Measurements from ENCODE around the gene SHISA3.

DNA sequence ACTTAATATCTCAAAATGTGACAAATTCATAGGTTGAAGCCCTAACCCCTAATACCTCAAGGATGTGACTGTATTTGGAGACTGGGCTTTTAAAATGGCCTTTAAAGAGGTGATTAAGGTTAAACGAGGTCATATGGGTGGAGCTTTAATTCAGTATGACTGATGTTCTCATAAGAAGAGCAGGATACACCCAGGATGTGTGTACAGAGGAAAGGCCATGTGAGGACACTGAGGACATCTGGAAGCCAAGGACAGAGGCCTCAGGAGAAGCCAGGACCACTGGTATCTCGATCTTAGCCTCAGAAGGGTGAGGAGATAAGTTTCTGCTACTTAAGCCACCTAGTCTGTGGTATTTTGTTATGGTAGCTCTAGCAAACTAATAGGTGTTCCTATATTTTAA, 49.0 kb upstream of the SHISA3 start:
- TF ChIP-seq CTCF (IDR thresholded peaks at IDR 0.05), result no peak
- TF ChIP-seq, protein P1, sequence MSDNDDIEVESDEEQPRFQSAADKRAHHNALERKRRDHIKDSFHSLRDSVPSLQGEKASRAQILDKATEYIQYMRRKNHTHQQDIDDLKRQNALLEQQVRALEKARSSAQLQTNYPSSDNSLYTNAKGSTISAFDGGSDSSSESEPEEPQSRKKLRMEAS (CRISPR knock-in tag; IDR thresholded peaks at IDR 0.05), result no peak
- no peak for TF ChIP-seq GABPB1 (CRISPR knock-in tag; IDR thresholded peaks at IDR 0.05)
- no peak for TF ChIP-seq E2F4 (CRISPR knock-in tag; IDR thresholded peaks at IDR 0.05; ENCODE audit: borderline replicate concordance, low read depth)
- TF ChIP-seq ZNF121 (CRISPR knock-in tag; IDR thresholded peaks at IDR 0.05), result no peak
- TF ChIP-seq ETV6 (CRISPR knock-in tag; IDR thresholded peaks at IDR 0.05), result no peak
- no peak for TF ChIP-seq CBFB (CRISPR knock-in tag; IDR thresholded peaks at IDR 0.05; ENCODE audit: low read depth)
- TF ChIP-seq, protein P2, sequence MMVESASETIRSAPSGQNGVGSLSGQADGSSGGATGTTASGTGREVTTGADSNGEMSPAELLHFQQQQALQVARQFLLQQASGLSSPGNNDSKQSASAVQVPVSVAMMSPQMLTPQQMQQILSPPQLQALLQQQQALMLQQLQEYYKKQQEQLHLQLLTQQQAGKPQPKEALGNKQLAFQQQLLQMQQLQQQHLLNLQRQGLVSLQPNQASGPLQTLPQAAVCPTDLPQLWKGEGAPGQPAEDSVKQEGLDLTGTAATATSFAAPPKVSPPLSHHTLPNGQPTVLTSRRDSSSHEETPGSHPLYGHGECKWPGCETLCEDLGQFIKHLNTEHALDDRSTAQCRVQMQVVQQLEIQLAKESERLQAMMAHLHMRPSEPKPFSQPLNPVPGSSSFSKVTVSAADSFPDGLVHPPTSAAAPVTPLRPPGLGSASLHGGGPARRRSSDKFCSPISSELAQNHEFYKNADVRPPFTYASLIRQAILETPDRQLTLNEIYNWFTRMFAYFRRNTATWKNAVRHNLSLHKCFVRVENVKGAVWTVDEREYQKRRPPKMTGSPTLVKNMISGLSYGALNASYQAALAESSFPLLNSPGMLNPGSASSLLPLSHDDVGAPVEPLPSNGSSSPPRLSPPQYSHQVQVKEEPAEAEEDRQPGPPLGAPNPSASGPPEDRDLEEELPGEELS (CRISPR knock-in tag; IDR thresholded peaks at IDR 0.05), result no peak
- no peak for TF ChIP-seq GRHL2 (CRISPR knock-in tag; IDR thresholded peaks at IDR 0.05; ENCODE audit: insufficient replicate concordance, severe bottlenecking)
- TF ChIP-seq SP1 (CRISPR knock-in tag; conservative IDR thresholded peaks at IDR 0.05), result no peak
- no peak for TF ChIP-seq ZBTB21 (CRISPR knock-in tag; IDR thresholded peaks at IDR 0.05; ENCODE audit: borderline replicate concordance)
- TF ChIP-seq NR1H2 (CRISPR knock-in tag; IDR thresholded peaks at IDR 0.05), result no peak
- TF ChIP-seq ATF6 (CRISPR knock-in tag; IDR thresholded peaks at IDR 0.05), result no peak

All from WTC11 (cell line).